K562 treated with DMSO at 1 percent for 48 hours (cell line): ENCODE results near the gene MAN1B1. TPM values are rescaled to one million over a fixed set of nuclear protein-coding genes. Genes with fewer than 3 reads are reported as not detected.

Experiments used
- total RNA-seq: library from RNA; unstranded; fragments of 300-600 nt; gene quantifications from 2 replicates; pipeline ENCODE4 v1.2.3, GENCODE V29; 2022; ENCODE audit warnings: low replicate concordance; ENCODE audit errors: extremely low read depth

MAN1B1 gene
- 167 TPM in 1 of 2 replicates, not detected in the other for total RNA-seq

GRCh38 chr9:137086531-137087408 is at the start of gene MAN1B1:
TSS of gene MAN1B1 (plus strand) at chr9:137086985. CDS start at chr9:137087000, 15 bp downstream.

GRCh38 chr9:137046088-137046787 is 40.5 kb upstream of the MAN1B1 start, which contains the start of gene NPDC1:
TSS of gene NPDC1 (minus strand) at chr9:137046177. CDS start at chr9:137045989, 188 bp downstream.

GRCh38 chr9:137053944-137054931 is 32.5 kb upstream of the MAN1B1 start, which contains the start of gene ENTPD2:
TSS of gene ENTPD2 (minus strand) at chr9:137054061. CDS start at chr9:137053997, 64 bp downstream.

GRCh38 chr9:137070201-137070905 is 16.4 kb upstream of the MAN1B1 start, which contains the start of gene SAPCD2:
TSS of gene SAPCD2 (minus strand) at chr9:137070557. CDS start at chr9:137070460, 97 bp downstream.

GRCh38 chr9:137077010-137077747 is 9.6 kb upstream of the MAN1B1 start, which contains the start of gene UAP1L1:
TSS of gene UAP1L1 (plus strand) at chr9:137077517. CDS start at chr9:137077533, 16 bp downstream.

GRCh38 chr9:137114613-137115393 is 28.0 kb downstream of the MAN1B1 start, which contains the start of gene DPP7:
TSS of gene DPP7 (minus strand) at chr9:137114733. CDS start at chr9:137114713, 20 bp downstream.

GRCh38 chr9:137138722-137139467 is 52.1 kb downstream of the MAN1B1 start, which contains the start of gene GRIN1:
TSS of gene GRIN1 (plus strand) at chr9:137139154. CDS start at chr9:137139487, 333 bp downstream.

Other genes with a start within 250 kb of the MAN1B1 start
- not detected in 2 replicates for gene AJM1, start 244.5 kb upstream of the MAN1B1 start, total RNA-seq
- not detected in 2 replicates for gene PHPT1, start 237.6 kb upstream of the MAN1B1 start, total RNA-seq
- not detected in 2 replicates for gene MAMDC4, start 234.6 kb upstream of the MAN1B1 start, total RNA-seq
- not detected in 2 replicates for gene EDF1, start 220.7 kb upstream of the MAN1B1 start, total RNA-seq
- gene TRAF2, start 200.5 kb upstream of the MAN1B1 start, total RNA-seq, result not detected in 2 replicates
- gene FBXW5, start 142.2 kb upstream of the MAN1B1 start, total RNA-seq, result not detected in 2 replicates
- gene C8G, start 141.7 kb upstream of the MAN1B1 start, total RNA-seq, result not detected in 2 replicates
- gene LCN12, start 134.7 kb upstream of the MAN1B1 start, total RNA-seq, result not detected in 2 replicates
- not detected in 2 replicates for gene PTGDS, start 109.5 kb upstream of the MAN1B1 start, total RNA-seq
- not detected in 2 replicates for gene LCNL1, start 104.0 kb upstream of the MAN1B1 start, total RNA-seq
- not detected in 2 replicates for gene PAXX, start 94.6 kb upstream of the MAN1B1 start, total RNA-seq
- gene CLIC3, start 90.4 kb upstream of the MAN1B1 start, total RNA-seq, result not detected in 2 replicates
- not detected in 2 replicates for gene ABCA2, start 58.7 kb upstream of the MAN1B1 start, total RNA-seq
- gene FUT7, start 54.9 kb upstream of the MAN1B1 start, total RNA-seq, result not detected in 2 replicates
- gene NPDC1, start 40.8 kb upstream of the MAN1B1 start, total RNA-seq, result not detected in 2 replicates
- not detected in 2 replicates for gene ENTPD2, start 32.9 kb upstream of the MAN1B1 start, total RNA-seq
- gene SAPCD2, start 16.4 kb upstream of the MAN1B1 start, total RNA-seq, result not detected in 2 replicates
- not detected in 2 replicates for gene UAP1L1, start 9.5 kb upstream of the MAN1B1 start, total RNA-seq
- not detected in 2 replicates for gene DPP7, start 27.7 kb downstream of the MAN1B1 start, total RNA-seq
- gene GRIN1, start 52.2 kb downstream of the MAN1B1 start, total RNA-seq, result not detected in 2 replicates
- not detected in 2 replicates for gene LRRC26, start 83.1 kb downstream of the MAN1B1 start, total RNA-seq
- not detected in 2 replicates for gene TMEM210, start 85.1 kb downstream of the MAN1B1 start, total RNA-seq
- not detected in 2 replicates for gene ANAPC2, start 101.6 kb downstream of the MAN1B1 start, total RNA-seq
- gene SSNA1, start 101.7 kb downstream of the MAN1B1 start, total RNA-seq, result not detected in 2 replicates
- gene TPRN, start 113.8 kb downstream of the MAN1B1 start, total RNA-seq, result not detected in 2 replicates
- not detected in 2 replicates for gene TMEM203, start 118.7 kb downstream of the MAN1B1 start, total RNA-seq
- not detected in 2 replicates for gene NDOR1, start 118.7 kb downstream of the MAN1B1 start, total RNA-seq
- not detected in 2 replicates for gene RNF208, start 135.3 kb downstream of the MAN1B1 start, total RNA-seq
- gene CYSRT1, start 138.2 kb downstream of the MAN1B1 start, total RNA-seq, result not detected in 2 replicates
- not detected in 2 replicates for gene RNF224, start 140.5 kb downstream of the MAN1B1 start, total RNA-seq
- not detected in 2 replicates for gene SLC34A3, start 143.9 kb downstream of the MAN1B1 start, total RNA-seq
- 943 TPM in 1 of 2 replicates, not detected in the other for gene TUBB4B, start 154.3 kb downstream of the MAN1B1 start, total RNA-seq
- gene STPG3, start 164.3 kb downstream of the MAN1B1 start, total RNA-seq, result not detected in 2 replicates
- not detected in 2 replicates for gene NELFB, start 168.3 kb downstream of the MAN1B1 start, total RNA-seq
- gene TOR4A, start 190.7 kb downstream of the MAN1B1 start, total RNA-seq, result 87.0 TPM in 1 of 2 replicates, not detected in the other
- not detected in 2 replicates for gene NRARP, start 215.3 kb downstream of the MAN1B1 start, total RNA-seq